IPS-20b (cell line): ENCODE results near the gene GAS1.

Experiments used
- H3K27ac ChIP-seq: one replicate; pipeline ENCODE4 v1.5.1; 2013; ENCODE audit warnings: low read length
- H3K27me3 ChIP-seq: 2 replicates; pipeline ENCODE4 v1.6.1; 2013; ENCODE audit warnings: mild to moderate bottlenecking, low read length, inconsistent platforms; ENCODE audit not compliant: insufficient read depth
- H3K36me3 ChIP-seq: 2 replicates; pipeline ENCODE4 v1.6.1; 2013; ENCODE audit warnings: low read depth, mild to moderate bottlenecking, inconsistent platforms, low read length, moderate library complexity; ENCODE audit not compliant: insufficient read depth
- H3K4me1 ChIP-seq: 2 replicates; pipeline ENCODE4 v1.6.1; 2013; ENCODE audit warnings: mild to moderate bottlenecking, control low read depth, inconsistent platforms, low read length, moderate library complexity; ENCODE audit not compliant: insufficient read depth
- H3K4me3 ChIP-seq: 2 replicates; pipeline ENCODE4 v1.5.1; 2013; ENCODE audit warnings: mild to moderate bottlenecking, low read length, inconsistent platforms
- H3K9ac ChIP-seq: 2 replicates; pipeline ENCODE4 v1.6.1; 2013; ENCODE audit warnings: low read depth, mild to moderate bottlenecking, inconsistent platforms, low read length, moderate library complexity
- H3K9me3 ChIP-seq: 2 replicates; pipeline ENCODE4 v1.6.1; 2013; ENCODE audit warnings: mild to moderate bottlenecking, low read depth, low read length, inconsistent platforms; ENCODE audit not compliant: insufficient read depth

The GAS1 gene

GRCh38 chr9:86909388-86909787 is 37.9 kb downstream of the GAS1 start:
- H3K4me3 ChIP-seq: no peak overlapping the region
- peaks cover 4% of the 10 kb centered on the region; the same call in 1 of the 2 replicates for H3K4me1 ChIP-seq
- H3K9ac ChIP-seq: no peak overlapping the region
- peaks cover 6% of the 10 kb centered on the region; the same call in 1 of the 2 replicates for H3K27me3 ChIP-seq
- H3K27ac ChIP-seq: no peak overlapping the region
- H3K36me3 ChIP-seq: no peaks in the 10 kb centered on the region
- H3K9me3 ChIP-seq: no peaks in the 10 kb centered on the region; the same call in none of the 2 replicates

GRCh38 chr9:86908261-86908660 is 39.0 kb downstream of the GAS1 start:
- Histone ChIP-seq H3K36me3 (no peaks in the 10 kb centered on the region), H3K9ac (no peak overlapping the region), H3K27ac (no peak overlapping the region), H3K27me3 (peaks cover 14% of the 10 kb centered on the region; the same call in 1 of the 2 replicates), H3K9me3 (no peaks in the 10 kb centered on the region; the same call in none of the 2 replicates), H3K4me3 (no peak overlapping the region), H3K4me1 (peaks cover 4% of the 10 kb centered on the region; the same call in 1 of the 2 replicates)

- no peak overlapping the region for H3K4me3 ChIP-seq
- H3K4me1 ChIP-seq: peaks cover 5% of the 10 kb centered on the region; the same call in 1 of the 2 replicates
- H3K27me3 ChIP-seq: peaks cover 23% of the 10 kb centered on the region
- H3K27ac ChIP-seq: no peak overlapping the region
- H3K9ac ChIP-seq: no peak overlapping the region
- no peaks in the 10 kb centered on the region for H3K36me3 ChIP-seq
- H3K9me3 ChIP-seq: no peaks in the 10 kb centered on the region; the same call in none of the 2 replicates
These were observed 40.0 kb downstream of the GAS1 start for GRCh38 chr9:86907346-86907745.

- Histone ChIP-seq H3K9me3 (no peaks in the 10 kb centered on the region), H3K36me3 (no peaks in the 10 kb centered on the region), H3K27me3 (peaks cover 42% of the 10 kb centered on the region), H3K4me3 (peak overlapping the region; percentile 90), H3K27ac (no peak overlapping the region), H3K9ac (no peak overlapping the region; the same call in 1 of the 2 replicates), H3K4me1 (peaks cover 13% of the 10 kb centered on the region)
These were observed 43.6 kb downstream of the GAS1 start for GRCh38 chr9:86903734-86904085.

GRCh38 chr9:86902991-86903733 is 44.1 kb downstream of the GAS1 start:
- Histone ChIP-seq H3K27ac (peak overlapping the region; percentile 42), H3K27me3 (peaks cover 42% of the 10 kb centered on the region), H3K4me1 (peaks cover 13% of the 10 kb centered on the region), H3K9ac (peak overlapping the region; percentile 54; the same call in 1 of the 2 replicates), H3K4me3 (peak overlapping the region; percentile 90), H3K36me3 (no peaks in the 10 kb centered on the region), H3K9me3 (no peaks in the 10 kb centered on the region)

GRCh38 chr9:86902586-86902985 is 44.7 kb downstream of the GAS1 start:
- Histone ChIP-seq H3K4me1 (peaks cover 13% of the 10 kb centered on the region), H3K27ac (peak overlapping the region; percentile 42), H3K9me3 (no peaks in the 10 kb centered on the region), H3K27me3 (peaks cover 42% of the 10 kb centered on the region), H3K9ac (peak overlapping the region; percentile 54; the same call in 1 of the 2 replicates), H3K4me3 (peak overlapping the region; percentile 90), H3K36me3 (no peaks in the 10 kb centered on the region)

- H3K27me3 ChIP-seq: peaks cover 42% of the 10 kb centered on the region
- H3K4me1 ChIP-seq: peaks cover 10% of the 10 kb centered on the region
- no peaks in the 10 kb centered on the region for H3K36me3 ChIP-seq
- H3K4me3 ChIP-seq: peak overlapping the region; percentile 90
- peak overlapping the region; percentile 54; the same call in 1 of the 2 replicates for H3K9ac ChIP-seq
- no peak overlapping the region for H3K27ac ChIP-seq
- no peaks in the 10 kb centered on the region for H3K9me3 ChIP-seq
These were observed 45.1 kb downstream of the GAS1 start for GRCh38 chr9:86902176-86902575.

GRCh38 chr9:86901511-86901910 is 45.8 kb downstream of the GAS1 start:
- Histone ChIP-seq H3K9ac (no peak overlapping the region), H3K4me1 (peaks cover 10% of the 10 kb centered on the region), H3K4me3 (no peak overlapping the region), H3K9me3 (no peaks in the 10 kb centered on the region), H3K36me3 (no peaks in the 10 kb centered on the region), H3K27me3 (peaks cover 42% of the 10 kb centered on the region), H3K27ac (no peak overlapping the region)
